Measurements from ENCODE around the gene COLQ. TPM values are rescaled to one million over a fixed set of nuclear protein-coding genes. Genes with fewer than 3 reads are reported as not detected.

COLQ gene
- total and polyA plus RNA-seq, 4 donors = 0.27 to 2.6 (median 0.67) TPM

DNA sequence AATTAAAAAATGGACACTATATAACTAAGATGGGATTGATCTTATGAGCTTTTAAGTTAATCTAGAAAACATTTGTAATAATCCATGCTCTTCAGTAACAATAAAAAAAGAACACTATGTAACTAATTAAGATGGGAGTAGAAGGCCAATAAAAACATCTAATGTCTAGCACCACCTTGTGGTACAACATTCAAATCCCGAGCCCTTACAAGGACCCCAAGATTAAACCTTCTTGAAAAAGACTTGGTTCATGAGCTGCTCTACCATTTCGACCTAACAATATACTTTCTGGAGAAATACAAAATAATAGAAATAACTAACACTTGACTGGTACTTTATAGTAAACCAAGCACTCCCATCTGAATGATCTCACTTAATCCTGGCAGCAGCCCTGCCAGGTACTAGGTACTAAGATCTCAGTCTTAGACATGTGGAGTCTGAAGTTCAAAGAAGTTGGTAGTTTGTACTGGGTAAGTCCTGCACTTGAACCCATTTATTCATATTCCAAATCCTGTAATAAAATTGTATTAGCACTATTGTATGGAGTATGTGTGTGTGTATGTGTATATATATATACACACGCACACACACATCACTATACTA, 116.0 kb downstream of the COLQ start:
- no peak for DNase-seq (ENCODE audit: low spot score)
- H3K9me3 ChIP-seq (ENCODE audit: control insufficient read depth in 4 of 4, low read length in 3 of 4) = no peaks in the 10 kb centered on the region
- H3K36me3 ChIP-seq (ENCODE audit: control insufficient read depth in 4 of 4, insufficient read depth in 3 of 4, low read depth in 1 of 4, low read length in 3 of 4) = peaks cover 0 to 7% (median under 1%) of the 10 kb centered on the region in 4 donors
- WGBS = 53% methylated on average over 3 of the region's 3 CpGs
- H3K27me3 ChIP-seq (ENCODE audit: control insufficient read depth in 4 of 4, insufficient read depth in 4 of 4, low read length in 3 of 4) = no peaks in the 10 kb centered on the region
- TF ChIP-seq, protein P1, sequence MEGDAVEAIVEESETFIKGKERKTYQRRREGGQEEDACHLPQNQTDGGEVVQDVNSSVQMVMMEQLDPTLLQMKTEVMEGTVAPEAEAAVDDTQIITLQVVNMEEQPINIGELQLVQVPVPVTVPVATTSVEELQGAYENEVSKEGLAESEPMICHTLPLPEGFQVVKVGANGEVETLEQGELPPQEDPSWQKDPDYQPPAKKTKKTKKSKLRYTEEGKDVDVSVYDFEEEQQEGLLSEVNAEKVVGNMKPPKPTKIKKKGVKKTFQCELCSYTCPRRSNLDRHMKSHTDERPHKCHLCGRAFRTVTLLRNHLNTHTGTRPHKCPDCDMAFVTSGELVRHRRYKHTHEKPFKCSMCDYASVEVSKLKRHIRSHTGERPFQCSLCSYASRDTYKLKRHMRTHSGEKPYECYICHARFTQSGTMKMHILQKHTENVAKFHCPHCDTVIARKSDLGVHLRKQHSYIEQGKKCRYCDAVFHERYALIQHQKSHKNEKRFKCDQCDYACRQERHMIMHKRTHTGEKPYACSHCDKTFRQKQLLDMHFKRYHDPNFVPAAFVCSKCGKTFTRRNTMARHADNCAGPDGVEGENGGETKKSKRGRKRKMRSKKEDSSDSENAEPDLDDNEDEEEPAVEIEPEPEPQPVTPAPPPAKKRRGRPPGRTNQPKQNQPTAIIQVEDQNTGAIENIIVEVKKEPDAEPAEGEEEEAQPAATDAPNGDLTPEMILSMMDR (IDR thresholded peaks at IDR 0.05; ENCODE audit: low read depth, low read length, missing input control) = peak; percentile 52
- TF ChIP-seq RAD21 (IDR thresholded peaks at IDR 0.05) (peak; percentile 73 to 78), YY1 (IDR thresholded peaks at IDR 0.05) (no peak)
- peaks cover 0 to 11% (median 4%) of the 10 kb centered on the region in 4 donors for H3K4me1 ChIP-seq (ENCODE audit: control insufficient read depth in 4 of 4, insufficient read depth in 4 of 4, low read length in 3 of 4)
- no peak overlapping the region for H3K9ac ChIP-seq (ENCODE audit: low read depth in 1 of 2, low read length in 2 of 2)
- no peak overlapping the region for H3K4me3 ChIP-seq (ENCODE audit: low read depth in 1 of 3, low read length in 3 of 3)
- no peak overlapping the region for H3K27ac ChIP-seq (ENCODE audit: low read depth in 1 of 2, low read length in 2 of 2)

DNA sequence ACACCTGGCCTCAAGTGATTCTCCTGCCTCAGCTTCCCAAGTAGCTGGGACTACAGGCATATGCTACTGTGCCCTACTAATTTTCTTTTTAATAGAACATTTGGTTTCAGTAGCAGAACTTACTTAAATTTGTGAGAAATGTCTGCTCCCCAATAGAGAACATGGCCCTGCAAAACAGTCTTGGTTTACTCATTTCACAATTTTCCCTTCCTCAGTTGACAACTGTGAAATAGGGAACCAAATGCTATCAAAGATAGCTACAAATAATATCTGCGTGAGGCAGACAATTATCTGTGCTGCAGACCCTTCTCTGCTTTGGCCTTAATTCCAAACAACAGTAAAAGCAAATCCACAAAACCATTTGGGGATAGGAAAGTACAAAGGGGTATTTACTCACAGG, 116.7 kb downstream of the COLQ start:
- 89% methylated on average over 1 of the region's 1 CpG for WGBS
- Histone ChIP-seq H3K27ac (ENCODE audit: low read depth in 1 of 2, low read length in 2 of 2) (no peak overlapping the region), H3K4me3 (ENCODE audit: low read depth in 1 of 3, low read length in 3 of 3) (no peak overlapping the region), H3K9me3 (ENCODE audit: control insufficient read depth in 4 of 4, low read length in 3 of 4) (no peaks in the 10 kb centered on the region), H3K27me3 (ENCODE audit: control insufficient read depth in 4 of 4, insufficient read depth in 4 of 4, low read length in 3 of 4) (no peaks in the 10 kb centered on the region), H3K36me3 (ENCODE audit: control insufficient read depth in 4 of 4, insufficient read depth in 3 of 4, low read depth in 1 of 4, low read length in 3 of 4) (peaks cover 0 to 7% (median 0%) of the 10 kb centered on the region in 4 donors), H3K9ac (ENCODE audit: low read depth in 1 of 2, low read length in 2 of 2) (no peak overlapping the region), H3K4me1 (ENCODE audit: control insufficient read depth in 4 of 4, insufficient read depth in 4 of 4, low read length in 3 of 4) (peaks cover 0 to 10% (median 4%) of the 10 kb centered on the region in 4 donors)
- no peak for DNase-seq (ENCODE audit: low spot score)
- TF ChIP-seq GABPA (IDR thresholded peaks at IDR 0.05 in 1 of 2, conservative IDR thresholded peaks at IDR 0.05 in 1 of 2) (no peak), TAF1 (conservative IDR thresholded peaks at IDR 0.05) (no peak), RAD21 (IDR thresholded peaks at IDR 0.05) (no peak), HNF4G (IDR thresholded peaks at IDR 0.05) (no peak), YY1 (IDR thresholded peaks at IDR 0.05) (no peak), RXRA (IDR thresholded peaks at IDR 0.05) (no peak), SP1 (IDR thresholded peaks at IDR 0.05) (no peak), HNF4A (conservative IDR thresholded peaks at IDR 0.05) (no peak), FOXA1 (IDR thresholded peaks at IDR 0.05) (no peak), JUND (IDR thresholded peaks at IDR 0.05) (no peak), FOXA2 (IDR thresholded peaks at IDR 0.05) (no peak)
- TF ChIP-seq, protein P2, sequence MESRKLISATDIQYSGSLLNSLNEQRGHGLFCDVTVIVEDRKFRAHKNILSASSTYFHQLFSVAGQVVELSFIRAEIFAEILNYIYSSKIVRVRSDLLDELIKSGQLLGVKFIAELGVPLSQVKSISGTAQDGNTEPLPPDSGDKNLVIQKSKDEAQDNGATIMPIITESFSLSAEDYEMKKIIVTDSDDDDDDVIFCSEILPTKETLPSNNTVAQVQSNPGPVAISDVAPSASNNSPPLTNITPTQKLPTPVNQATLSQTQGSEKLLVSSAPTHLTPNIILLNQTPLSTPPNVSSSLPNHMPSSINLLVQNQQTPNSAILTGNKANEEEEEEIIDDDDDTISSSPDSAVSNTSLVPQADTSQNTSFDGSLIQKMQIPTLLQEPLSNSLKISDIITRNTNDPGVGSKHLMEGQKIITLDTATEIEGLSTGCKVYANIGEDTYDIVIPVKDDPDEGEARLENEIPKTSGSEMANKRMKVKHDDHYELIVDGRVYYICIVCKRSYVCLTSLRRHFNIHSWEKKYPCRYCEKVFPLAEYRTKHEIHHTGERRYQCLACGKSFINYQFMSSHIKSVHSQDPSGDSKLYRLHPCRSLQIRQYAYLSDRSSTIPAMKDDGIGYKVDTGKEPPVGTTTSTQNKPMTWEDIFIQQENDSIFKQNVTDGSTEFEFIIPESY (IDR thresholded peaks at IDR 0.05) = no peak
- TF ChIP-seq, protein P3, sequence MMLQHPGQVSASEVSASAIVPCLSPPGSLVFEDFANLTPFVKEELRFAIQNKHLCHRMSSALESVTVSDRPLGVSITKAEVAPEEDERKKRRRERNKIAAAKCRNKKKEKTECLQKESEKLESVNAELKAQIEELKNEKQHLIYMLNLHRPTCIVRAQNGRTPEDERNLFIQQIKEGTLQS (IDR thresholded peaks at IDR 0.05) = no peak
- TF ChIP-seq, protein P4, sequence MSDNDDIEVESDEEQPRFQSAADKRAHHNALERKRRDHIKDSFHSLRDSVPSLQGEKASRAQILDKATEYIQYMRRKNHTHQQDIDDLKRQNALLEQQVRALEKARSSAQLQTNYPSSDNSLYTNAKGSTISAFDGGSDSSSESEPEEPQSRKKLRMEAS (IDR thresholded peaks at IDR 0.05) = no peak
- TF ChIP-seq, protein P5, sequence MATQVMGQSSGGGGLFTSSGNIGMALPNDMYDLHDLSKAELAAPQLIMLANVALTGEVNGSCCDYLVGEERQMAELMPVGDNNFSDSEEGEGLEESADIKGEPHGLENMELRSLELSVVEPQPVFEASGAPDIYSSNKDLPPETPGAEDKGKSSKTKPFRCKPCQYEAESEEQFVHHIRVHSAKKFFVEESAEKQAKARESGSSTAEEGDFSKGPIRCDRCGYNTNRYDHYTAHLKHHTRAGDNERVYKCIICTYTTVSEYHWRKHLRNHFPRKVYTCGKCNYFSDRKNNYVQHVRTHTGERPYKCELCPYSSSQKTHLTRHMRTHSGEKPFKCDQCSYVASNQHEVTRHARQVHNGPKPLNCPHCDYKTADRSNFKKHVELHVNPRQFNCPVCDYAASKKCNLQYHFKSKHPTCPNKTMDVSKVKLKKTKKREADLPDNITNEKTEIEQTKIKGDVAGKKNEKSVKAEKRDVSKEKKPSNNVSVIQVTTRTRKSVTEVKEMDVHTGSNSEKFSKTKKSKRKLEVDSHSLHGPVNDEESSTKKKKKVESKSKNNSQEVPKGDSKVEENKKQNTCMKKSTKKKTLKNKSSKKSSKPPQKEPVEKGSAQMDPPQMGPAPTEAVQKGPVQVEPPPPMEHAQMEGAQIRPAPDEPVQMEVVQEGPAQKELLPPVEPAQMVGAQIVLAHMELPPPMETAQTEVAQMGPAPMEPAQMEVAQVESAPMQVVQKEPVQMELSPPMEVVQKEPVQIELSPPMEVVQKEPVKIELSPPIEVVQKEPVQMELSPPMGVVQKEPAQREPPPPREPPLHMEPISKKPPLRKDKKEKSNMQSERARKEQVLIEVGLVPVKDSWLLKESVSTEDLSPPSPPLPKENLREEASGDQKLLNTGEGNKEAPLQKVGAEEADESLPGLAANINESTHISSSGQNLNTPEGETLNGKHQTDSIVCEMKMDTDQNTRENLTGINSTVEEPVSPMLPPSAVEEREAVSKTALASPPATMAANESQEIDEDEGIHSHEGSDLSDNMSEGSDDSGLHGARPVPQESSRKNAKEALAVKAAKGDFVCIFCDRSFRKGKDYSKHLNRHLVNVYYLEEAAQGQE (IDR thresholded peaks at IDR 0.05) = no peak
